Stimulated activated naive CD8-positive, alpha-beta T cell treated with anti-CD3 and anti-CD28 coated beads, Interleukin-15, Interleukin-2, amounts not matched to agents 100 U/mL and 50 U/mL, for 24 hours (primary cell): ENCODE measurements around the gene RNF7.
"Not testable (repeated sequence)": the region's sequence is repeated elsewhere in the genome, so short reads cannot be mapped to it uniquely, and the experiment has no call there.

Experiments
- ATAC-seq: fragments of 150-1000 bp; cut with Tn5 transposase; one replicate; pipeline ENCODE4 v1.10.0; 2021
- DNase-seq: peaks from one replicate; pipeline ENCODE4 v3.0.0; 2021

RNF7 gene

GRCh38 chr3:141782386-141782932 lies 44.4 kb downstream of the RNF7 start:
- ATAC-seq (peak; percentile 14), DNase-seq (no peak)

DNA sequence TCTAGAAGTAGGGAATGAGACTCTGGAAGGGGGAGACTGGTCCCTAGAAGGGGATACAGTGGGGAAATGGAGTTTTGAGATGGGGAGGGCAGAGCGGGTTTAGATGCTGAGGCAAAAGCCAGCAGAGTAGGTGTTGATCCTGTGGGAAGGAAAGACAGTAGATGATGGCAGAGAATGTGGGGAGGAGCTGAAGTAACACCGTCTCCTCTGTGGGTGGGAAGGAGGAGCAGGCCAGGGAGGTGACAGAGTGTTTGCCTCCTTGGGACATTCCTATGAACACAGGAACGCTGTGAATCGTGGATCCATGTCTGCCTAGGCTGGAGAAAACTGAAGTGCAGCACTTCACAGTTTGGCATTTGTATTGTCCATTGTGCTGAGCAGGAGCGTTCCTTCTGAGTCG lies 45.5 kb downstream of the RNF7 start:
- no peak for ATAC-seq
- DNase-seq: no peak

DNA sequence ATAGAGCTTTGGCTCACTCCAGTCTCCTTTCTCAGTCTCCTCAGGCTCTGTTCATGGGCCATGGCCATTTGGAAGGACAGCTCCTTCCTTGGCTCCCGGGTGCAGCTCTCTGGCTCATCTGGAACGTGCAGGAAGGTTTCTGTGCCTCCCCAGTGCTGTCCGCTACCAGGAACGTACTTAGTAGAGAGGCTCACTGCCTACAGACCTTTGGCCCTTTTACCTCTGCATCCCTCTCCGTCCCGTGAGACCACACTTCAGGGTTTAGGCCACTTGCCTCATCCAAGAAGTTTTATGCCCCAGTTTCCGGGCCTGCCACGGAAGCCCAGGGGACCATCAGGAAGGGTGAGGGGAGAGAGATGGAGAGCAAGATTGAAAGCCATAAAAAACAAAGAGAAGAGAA lies 46.0 kb downstream of the RNF7 start:
- no peak for DNase-seq
- ATAC-seq: no peak

- DNase-seq: no peak
- no peak for ATAC-seq
Measured at GRCh38 chr3:141784531-141784930, 46.4 kb downstream of the RNF7 start.

GRCh38 chr3:141788149-141788548 lies 50.1 kb downstream of the RNF7 start:
- ATAC-seq: no peak
- no peak for DNase-seq

GRCh38 chr3:141788750-141789149 lies 50.7 kb downstream of the RNF7 start:
- DNase-seq, ATAC-seq: not testable (repeated sequence)

DNA sequence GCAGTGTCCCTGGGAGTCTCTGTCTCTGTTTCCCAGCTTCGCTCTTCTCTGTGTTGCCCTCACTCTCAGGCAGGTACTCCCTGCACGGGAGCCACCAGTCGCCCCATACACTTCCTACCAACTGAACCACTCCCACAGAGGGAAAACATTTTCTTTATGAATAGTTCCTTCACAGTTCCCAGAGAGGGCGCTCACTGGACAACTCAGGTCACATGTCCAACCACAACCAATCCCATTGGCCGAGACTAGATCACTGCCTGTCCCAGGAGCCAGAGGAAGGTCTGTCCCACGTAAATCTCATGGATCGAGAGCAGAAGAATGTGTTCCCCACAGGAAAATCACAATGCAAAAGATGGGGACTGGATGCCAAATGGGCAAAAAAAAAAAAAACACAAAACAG lies 51.2 kb downstream of the RNF7 start:
- no peak for ATAC-seq
- no peak for DNase-seq

- no peak for ATAC-seq
- no peak for DNase-seq
Measured at GRCh38 chr3:141790171-141790570, 52.1 kb downstream of the RNF7 start.

- no peak for ATAC-seq
Measured at GRCh38 chr3:141792495-141792894, 54.4 kb downstream of the RNF7 start.

GRCh38 chr3:141793476-141794260 lies 55.6 kb downstream of the RNF7 start:
- ATAC-seq (no peak), DNase-seq (no peak)

More at GRCh38 chr3:141792495-141792894, 54.4 kb downstream of the RNF7 start:
- DNase-seq: no peak

GRCh38 chr3:141795276-141795675 lies 57.2 kb downstream of the RNF7 start:
- ATAC-seq: peak; percentile 19
- DNase-seq: peak; percentile 35

- ATAC-seq (no peak), DNase-seq (no peak)
Measured at GRCh38 chr3:141795741-141796080, 57.6 kb downstream of the RNF7 start.

DNA sequence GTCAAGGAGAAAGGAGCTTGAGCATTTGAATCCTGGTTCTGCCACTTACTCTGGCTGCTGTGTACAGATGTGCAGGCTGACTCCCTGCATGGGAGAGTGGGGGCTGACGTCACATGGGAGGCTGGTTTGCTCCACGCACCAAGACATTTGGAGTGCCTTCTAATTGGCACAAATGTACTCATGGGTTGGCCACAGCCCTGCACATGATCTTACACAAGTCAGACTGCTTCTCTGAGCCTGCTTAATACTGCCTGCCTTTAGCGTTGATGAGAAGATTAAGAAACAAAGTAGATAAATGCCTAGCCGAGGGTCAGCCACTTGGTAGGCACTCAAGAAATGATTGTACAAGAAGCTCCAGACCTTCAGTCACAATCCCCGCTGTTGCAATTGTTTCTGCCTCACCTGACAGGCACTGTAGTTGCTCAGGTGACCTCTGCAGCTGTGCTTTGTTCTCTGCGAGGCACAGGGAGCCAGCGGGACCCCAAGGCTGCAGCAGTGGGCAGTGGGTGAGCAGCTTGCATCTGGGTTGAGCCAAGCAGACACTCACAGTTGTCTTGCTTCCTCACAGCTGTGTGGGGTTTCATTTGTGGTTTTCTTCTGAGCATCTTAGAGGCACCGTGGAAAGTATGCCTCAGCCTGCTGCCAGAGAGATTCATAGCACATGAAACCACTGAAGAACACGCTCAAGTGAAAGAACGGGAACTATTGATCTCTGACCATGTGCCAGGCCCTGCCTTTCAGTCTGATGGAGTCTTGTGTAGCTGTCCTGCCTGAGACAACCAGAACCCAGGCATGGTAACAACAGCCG lies 58.2 kb downstream of the RNF7 start:
- peak; percentile 90 for ATAC-seq
- peak; percentile 77 for DNase-seq
